Glomerular visceral epithelial cell (primary cell): ENCODE measurements around the gene TAF1C.
A peak's percentile ranks its signal among the peaks of the same experiment; 100 is the strongest.

Source experiments
- DNase-seq: peaks from one replicate; pipeline ENCODE4 v3.0.0-alpha.2; 2016; ENCODE audit errors: extremely low spot score

Gene TAF1C

GRCh38 chr16:84156342-84156784, 30.5 kb downstream of the TAF1C start:
- peak; percentile 31 for DNase-seq

- DNase-seq, result no peak
Observed at GRCh38 chr16:84155771-84156170, 31.1 kb downstream of the TAF1C start.

GRCh38 chr16:84155226-84155625, 31.6 kb downstream of the TAF1C start:
- no peak for DNase-seq

GRCh38 chr16:84153660-84154214, 33.1 kb downstream of the TAF1C start:
- no peak for DNase-seq

GRCh38 chr16:84150926-84151325, 35.9 kb downstream of the TAF1C start:
- DNase-seq, result no peak

- DNase-seq, result peak; percentile 89
Observed at GRCh38 chr16:84144859-84145639, 41.8 kb downstream of the TAF1C start, which contains the start of the genes DNAAF1 and HSDL1. TSS of gene DNAAF1 (plus strand) at chr16:84145308. CDS start at chr16:84145441, 133 bp downstream. TSS of gene HSDL1 (minus strand) at chr16:84145177. CDS start at chr16:84131321, 13,856 bp downstream.

- DNase-seq, result peak; percentile 11
Observed at GRCh38 chr16:84144209-84144858, 42.5 kb downstream of the TAF1C start.

GRCh38 chr16:84143784-84144199, 43.1 kb downstream of the TAF1C start:
- no peak for DNase-seq

- no peak for DNase-seq
Observed at GRCh38 chr16:84143081-84143480, 43.8 kb downstream of the TAF1C start.

- DNase-seq, result no peak
Observed at GRCh38 chr16:84141143-84141670, 45.6 kb downstream of the TAF1C start.

GRCh38 chr16:84139628-84140258, 47.1 kb downstream of the TAF1C start:
- no peak for DNase-seq

- DNase-seq, result no peak
Observed at GRCh38 chr16:84138824-84139627, 47.8 kb downstream of the TAF1C start.

GRCh38 chr16:84138500-84138823, 48.4 kb downstream of the TAF1C start:
- no peak for DNase-seq

GRCh38 chr16:84137769-84138357, 49.0 kb downstream of the TAF1C start:
- DNase-seq, result no peak

- no peak for DNase-seq
Observed at GRCh38 chr16:84137287-84137686, 49.6 kb downstream of the TAF1C start.

GRCh38 chr16:84136331-84137125, 50.3 kb downstream of the TAF1C start:
- no peak for DNase-seq

- DNase-seq, result no peak
Observed at GRCh38 chr16:84132527-84133285, 54.2 kb downstream of the TAF1C start.

- no peak for DNase-seq
Observed at GRCh38 chr16:84131117-84131516, 55.7 kb downstream of the TAF1C start.
